Kidney (tissue), 14 donors: ENCODE measurements around the gene FLRT2. TPM values are rescaled to one million over a fixed set of nuclear protein-coding genes. Genes with fewer than 3 reads are reported as not detected.

Experiments
- DNase-seq, 5 donors: peaks; one replicate each; pipeline ENCODE4 v3.0.0-alpha.2; 2013 to 2020
- FAIRE-seq: peaks from 2 replicates; lab custom pipeline; 2012; peaks lifted over from hg19 to GRCh38; lab: Jason Lieb, UNC
- H3K27ac ChIP-seq, 2 donors: one replicate each; pipeline ENCODE4 v1.7.0; 2013; ENCODE audit warnings: low read depth in 2 of 2, low read length in 2 of 2, inconsistent platforms in 1 of 2
- H3K27me3 ChIP-seq: one replicate; pipeline ENCODE4 v1.7.1; 2013; ENCODE audit warnings: low read length, inconsistent platforms; ENCODE audit not compliant: control insufficient read depth, insufficient read depth
- H3K36me3 ChIP-seq, 3 donors: one replicate each; pipeline versions ENCODE4 v1.7.0 to v1.7.1; 2013; ENCODE audit warnings: low read length in 3 of 3, control low read depth in 1 of 3, inconsistent platforms in 1 of 3; ENCODE audit not compliant: insufficient read depth in 3 of 3, control insufficient read depth in 2 of 3
- H3K4me1 ChIP-seq, 3 donors: one replicate each; pipeline versions ENCODE4 v1.7.0 to v1.7.1; 2013; ENCODE audit warnings: low read length in 3 of 3, inconsistent platforms in 1 of 3, low read depth in 1 of 3; ENCODE audit not compliant: control insufficient read depth in 2 of 3, insufficient read depth in 2 of 3
- H3K4me3 ChIP-seq, 3 donors: one replicate each; pipeline versions ENCODE4 v1.7.0 to v1.8.1; 2013; ENCODE audit warnings: low read length in 3 of 3, control low read depth in 1 of 3, inconsistent platforms in 1 of 3
- H3K9ac ChIP-seq, 3 donors: one replicate each; pipeline versions ENCODE4 v1.7.0 to v1.7.1; 2013; ENCODE audit warnings: low read length in 3 of 3, control low read depth in 1 of 3, inconsistent platforms in 1 of 3
- H3K9me3 ChIP-seq, 3 donors: one replicate each; pipeline versions ENCODE4 v1.7.0 to v1.7.1; 2013; ENCODE audit warnings: low read length in 3 of 3, control low read depth in 1 of 3, inconsistent platforms in 1 of 3; ENCODE audit not compliant: control insufficient read depth in 2 of 3, insufficient read depth in 1 of 3
- CTCF ChIP-seq: IDR thresholded peaks from 3 replicates; pipeline ENCODE4 v1.5.1; 2012; ENCODE audit warnings: mild to moderate bottlenecking, moderate library complexity, borderline replicate concordance; ENCODE audit not compliant: insufficient read depth; ENCODE audit errors: extremely low read depth
- intact Hi-C: fragments of 100-400 bp; cut with DNase I; formaldehyde crosslinking; loops from one replicate; pipeline ENCODE4 v1.11.1; 2022
- polyA plus RNA-seq: library from polyadenylated mRNA; stranded (reverse); fragments of 350-450 nt; fragmentation: Illumina TruSeq; extraction: RNeasy Lipid Tissue Mini Kit (QIAGEN cat#74804); gene quantifications from one replicate; pipeline ENCODE4 v1.2.3, GENCODE V29; 2014; ENCODE audit warnings: low read depth, low replicate concordance; ENCODE audit not compliant: insufficient read depth
- total RNA-seq: library from RNA; stranded (reverse); fragmentation: NEBNext Ultra II Directional; extraction: Animal tissue kit (Norgen Biotek cat#: 25700); gene quantifications from one replicate; pipeline ENCODE4 v1.2.1, GENCODE V29; 2021
- donor health status: control.
- donor health status: control.
- donor health status: control.
- donor health status: control.
- donor health status: control.
- donor health status: DM: yes; HTN: yes; CAD: no.
- donor health status: Normal renal cell carcinoma (clear cell type).

Gene FLRT2
- total and polyA plus RNA-seq, 2 donors from 2014 or later: 1.2 to 16.6 TPM

- no peaks in the 10 kb centered on the region for H3K36me3 ChIP-seq
- no peaks in the 10 kb centered on the region for H3K9me3 ChIP-seq
- no peak for TF ChIP-seq CTCF
- DNase-seq (no peak), FAIRE-seq (no peak)
- no peaks in the 10 kb centered on the region for H3K4me1 ChIP-seq
- intact Hi-C loops: no loop called here
- H3K27ac ChIP-seq: no peak overlapping the region
- no peaks in the 10 kb centered on the region for H3K27me3 ChIP-seq
- H3K9ac ChIP-seq: no peak overlapping the region
- H3K4me3 ChIP-seq: no peak overlapping the region
These were observed 21.1 kb upstream of the FLRT2 start for GRCh38 chr14:85508863-85509262.

DNA sequence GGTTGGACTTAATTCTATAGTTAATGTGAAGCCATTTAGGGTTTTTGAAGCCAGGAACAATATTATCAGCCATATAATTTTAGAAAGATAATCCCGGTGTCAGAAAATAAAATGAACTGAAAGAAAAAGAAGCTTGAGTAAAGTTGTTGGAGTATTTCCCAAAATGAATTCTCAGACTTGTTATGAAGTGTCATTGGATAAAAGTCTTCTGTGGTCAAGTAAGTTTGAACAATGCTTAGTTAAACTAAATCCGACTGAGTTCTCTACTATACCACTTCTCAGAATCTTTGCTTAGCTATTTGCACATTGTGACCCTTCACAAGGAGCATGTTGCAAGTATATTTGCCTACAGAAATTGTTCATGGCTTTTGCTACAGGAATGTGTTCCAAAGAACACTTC is 17.5 kb upstream of the FLRT2 start:
- no peak for TF ChIP-seq CTCF
- FAIRE-seq (no peak), DNase-seq (no peak)
- Histone ChIP-seq H3K27me3 (no peaks in the 10 kb centered on the region), H3K4me1 (no peaks in the 10 kb centered on the region), H3K36me3 (no peaks in the 10 kb centered on the region), H3K27ac (no peak overlapping the region), H3K9ac (no peak overlapping the region), H3K9me3 (no peaks in the 10 kb centered on the region), H3K4me3 (no peak overlapping the region)
- intact Hi-C loops: no loop called here

DNA sequence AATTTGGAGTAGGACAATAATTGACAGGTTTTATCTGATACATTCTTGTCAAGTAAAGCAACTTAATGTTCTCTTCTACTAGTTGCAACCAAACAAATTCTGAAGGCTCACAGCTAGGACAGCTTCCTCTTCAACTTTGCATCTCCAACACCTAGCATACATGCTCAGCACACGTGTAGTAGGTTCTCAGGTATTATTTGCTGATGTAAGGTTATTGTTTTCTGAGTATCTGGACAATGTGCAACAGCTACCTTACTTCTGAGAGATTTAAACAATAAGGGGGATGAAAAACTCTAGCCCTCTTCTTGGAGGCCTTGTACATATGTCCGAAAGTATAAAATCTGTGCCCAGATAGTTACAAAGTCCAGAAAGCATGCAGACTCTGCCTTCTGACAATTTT is 15.5 kb upstream of the FLRT2 start:
- Histone ChIP-seq H3K9ac (no peak overlapping the region), H3K4me3 (no peak overlapping the region), H3K4me1 (no peaks in the 10 kb centered on the region), H3K9me3 (no peaks in the 10 kb centered on the region), H3K27me3 (no peaks in the 10 kb centered on the region), H3K27ac (no peak overlapping the region), H3K36me3 (no peaks in the 10 kb centered on the region)
- intact Hi-C loops: no loop called here
- no peak for TF ChIP-seq CTCF
- FAIRE-seq (no peak), DNase-seq (no peak)
